GM23338 (cell line): ENCODE measurements around the gene COL4A2. TPM values are rescaled to one million over a fixed set of nuclear protein-coding genes. Genes with fewer than 3 reads are reported as not detected.

Source experiments
- ATAC-seq: fragments of 200-7000 bp; cut with Tn5 transposase; 3 replicates; pipeline ENCODE4 v1.9.1; 2020
- DNase-seq: peaks from one replicate; pipeline ENCODE4 v3.0.0-alpha.2; 2015; ENCODE audit warnings: low spot score
- H2AFZ ChIP-seq: fragments of 200-600 bp; sonication (generic); 2 replicates; pipeline ENCODE4 v1.8.0; 2016; ENCODE audit warnings: antibody characterized with exemption, mild to moderate bottlenecking, moderate library complexity
- H3F3A ChIP-seq: fragments of 200-600 bp; sonication (generic); replicated peaks from 2 replicates; pipeline ENCODE4 v1.8.0; 2017; ENCODE audit warnings: antibody characterized with exemption, mixed run types, low read depth
- H3K27ac ChIP-seq: fragments of 200-600 bp; sonication (generic); 2 replicates; pipeline ENCODE4 v1.6.1; 2016; ENCODE audit warnings: low read depth
- H3K27me3 ChIP-seq: fragments of 200-600 bp; sonication (generic); 2 replicates; pipeline ENCODE4 v1.8.0; 2016; ENCODE audit warnings: mild to moderate bottlenecking, mixed run types, moderate library complexity; ENCODE audit not compliant: insufficient read depth
- H3K36me3 ChIP-seq: fragments of 200-600 bp; sonication (generic); 2 replicates; pipeline ENCODE4 v1.8.0; 2016; ENCODE audit warnings: mild to moderate bottlenecking; ENCODE audit not compliant: insufficient read depth
- H3K4me1 ChIP-seq: fragments of 200-600 bp; sonication (generic); 2 replicates; pipeline ENCODE4 v1.8.0; 2016; ENCODE audit warnings: mild to moderate bottlenecking, moderate library complexity; ENCODE audit not compliant: insufficient read depth
- H3K4me2 ChIP-seq: fragments of 200-600 bp; sonication (generic); 2 replicates; pipeline ENCODE4 v1.7.1; 2017; ENCODE audit warnings: mixed run types
- H3K4me3 ChIP-seq: fragments of 200-600 bp; sonication (generic); 2 replicates; pipeline ENCODE4 v1.6.1; 2016; ENCODE audit warnings: mixed run types
- H3K79me2 ChIP-seq: fragments of 200-600 bp; sonication (generic); replicated peaks from 2 replicates; pipeline ENCODE4 v1.8.0; 2017; ENCODE audit warnings: mild to moderate bottlenecking; ENCODE audit not compliant: insufficient read depth
- H3K9me2 ChIP-seq: fragments of 200-600 bp; sonication (generic); 2 replicates; pipeline ENCODE4 v1.8.0; 2017; ENCODE audit not compliant: insufficient read depth
- H4K20me1 ChIP-seq: fragments of 200-600 bp; sonication (generic); replicated peaks from 2 replicates; pipeline ENCODE4 v1.8.0; 2017; ENCODE audit warnings: mild to moderate bottlenecking; ENCODE audit not compliant: insufficient read depth
- H3K27ac Mint-ChIP-seq: 2 replicates; pipeline ENCODE4 v1.8.0; 2020; ENCODE audit warnings: inconsistent platforms, mild to moderate bottlenecking, moderate library complexity, mixed read lengths
- H3K27me3 Mint-ChIP-seq: 3 replicates; pipeline ENCODE4 v1.8.0; 2022; ENCODE audit warnings: low read depth, mild to moderate bottlenecking, moderate library complexity, mixed read lengths, inconsistent platforms; ENCODE audit not compliant: insufficient read depth, poor library complexity
- H3K36me3 Mint-ChIP-seq: 3 replicates; pipeline ENCODE4 v1.8.0; 2021; ENCODE audit warnings: low read depth, mild to moderate bottlenecking, inconsistent platforms, moderate library complexity, mixed read lengths
- H3K4me1 Mint-ChIP-seq: 3 replicates; pipeline ENCODE4 v1.8.0; 2020; ENCODE audit warnings: mild to moderate bottlenecking, inconsistent platforms, mixed read lengths
- H3K4me3 Mint-ChIP-seq: 3 replicates; pipeline ENCODE4 v1.8.0; 2021; ENCODE audit warnings: moderate library complexity, mild to moderate bottlenecking, inconsistent platforms, mixed read lengths
- H3K9me3 Mint-ChIP-seq: 3 replicates; pipeline ENCODE4 v1.8.0; 2020; ENCODE audit warnings: moderate library complexity, mild to moderate bottlenecking, inconsistent platforms, mixed read lengths
- CREB1 ChIP-seq: fragments of 250-450 bp; sonication (Bioruptor Pico); IDR thresholded peaks from 2 replicates; pipeline ENCODE4 v1.5.0; 2020; ENCODE audit warnings: low read depth, mild to moderate bottlenecking, moderate library complexity
- EZH2 ChIP-seq: fragments of 200-600 bp; sonication (generic); IDR thresholded peaks from one replicate; pipeline ENCODE4 v1.8.0; 2017; ENCODE audit warnings: antibody characterized with exemption, mild to moderate bottlenecking, low read depth; ENCODE audit not compliant: unreplicated experiment
- EZH2phosphoT487 ChIP-seq: fragments of 200-600 bp; sonication (generic); IDR thresholded peaks from one replicate; pipeline ENCODE4 v1.8.1; 2018; ENCODE audit warnings: antibody characterized with exemption; ENCODE audit not compliant: unreplicated experiment
- JUNB ChIP-seq: IDR thresholded peaks from one replicate; pipeline ENCODE4 v1.6.1; 2016; ENCODE audit warnings: antibody characterized with exemption; ENCODE audit not compliant: unreplicated experiment
- NANOG ChIP-seq: IDR thresholded peaks from 2 replicates; pipeline ENCODE4 v1.6.1; 2016; ENCODE audit warnings: antibody characterized with exemption, borderline replicate concordance
- POLR2AphosphoS5 ChIP-seq: IDR thresholded peaks from 2 replicates; pipeline ENCODE4 v1.6.1; 2016; ENCODE audit warnings: antibody characterized with exemption, low read depth
- STAT1 ChIP-seq: IDR thresholded peaks from one replicate; pipeline ENCODE4 v1.6.1; 2016; ENCODE audit warnings: antibody characterized with exemption; ENCODE audit not compliant: unreplicated experiment
- ZNF331 ChIP-seq: fragments of 250-450 bp; sonication (Bioruptor Pico); IDR thresholded peaks from 2 replicates; pipeline ENCODE4 v1.5.0; 2020; ENCODE audit warnings: low read depth, mild to moderate bottlenecking, moderate library complexity
- polyA plus RNA-seq: library from polyadenylated mRNA; unstranded; fragments of >200 nt; fragmentation: Nextera tagmentation; extraction: Ambion mirVana; gene quantifications from 2 replicates; pipeline ENCODE4 v1.2.1, GENCODE V29; 2016
- total RNA-seq: library from RNA; depleted of rRNA; stranded (reverse); fragments of >200 nt; shearing (Covaris generic); gene quantifications from 2 replicates; pipeline ENCODE4 v1.2.3, GENCODE V29; 2014
- TF ChIP-seq, protein P1 (sequence below), 2 experiments: fragments of 200-600 bp in 1 of 2; sonication (generic) in 1 of 2; conservative IDR thresholded peaks; 2 replicates each; pipeline versions ENCODE4 v1.5.1 to v1.6.1; 2016 to 2017; ENCODE audit warnings: antibody characterized with exemption in 2 of 2, low read depth in 2 of 2, mild to moderate bottlenecking in 2 of 2, moderate library complexity in 1 of 2
- TF ChIP-seq, protein P2 (sequence below): fragments of 250-450 bp; sonication (Bioruptor Pico); IDR thresholded peaks from 2 replicates; pipeline ENCODE4 v1.5.0; 2020; ENCODE audit warnings: mild to moderate bottlenecking, moderate library complexity
- TF ChIP-seq, protein P3 (sequence below): IDR thresholded peaks from 2 replicates; pipeline ENCODE4 v1.6.1; 2016; ENCODE audit warnings: antibody characterized with exemption

The COL4A2 gene
- total and polyA plus RNA-seq, 2 experiments from 2014 or later = 37.4 to 131 TPM

DNA sequence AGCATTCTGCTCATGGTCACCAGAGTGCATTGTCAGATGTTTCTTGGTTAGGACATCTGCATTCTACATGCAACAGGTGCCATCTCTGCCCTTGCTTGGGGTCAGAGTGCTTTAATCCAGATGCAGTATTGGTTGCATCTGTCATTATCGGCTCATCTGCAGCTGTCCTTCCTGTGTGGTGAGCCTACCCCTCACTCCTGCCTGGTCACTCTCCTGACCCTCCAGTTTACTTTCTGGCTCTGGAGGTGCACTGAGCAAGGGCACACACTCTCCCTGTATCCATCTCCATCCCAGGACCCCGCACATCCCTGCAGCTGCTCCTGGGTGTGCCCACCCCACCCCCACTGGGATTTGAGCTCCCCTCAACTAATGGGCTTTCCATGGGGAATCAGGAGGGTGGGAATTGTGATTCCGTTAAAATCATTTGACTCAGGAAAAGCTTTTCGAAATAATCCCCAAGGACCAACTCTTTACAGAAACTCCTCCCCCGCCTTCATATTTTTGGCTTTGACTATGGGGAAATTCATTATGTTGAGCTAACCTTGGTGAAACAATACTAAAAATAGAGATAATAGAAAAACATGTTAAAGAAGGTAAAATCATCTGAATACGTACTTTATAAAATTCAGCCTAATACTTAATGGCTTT, 70.2 kb downstream of the COL4A2 start:
- Histone ChIP-seq H2AFZ (no peak overlapping the region), H3K9me2 (no peaks in the 10 kb centered on the region), H3K79me2 (no peaks in the 10 kb centered on the region), H3K4me1 (peaks cover 21% of the 10 kb centered on the region), H3K4me3 (no peak overlapping the region), H3K4me2 (no peak overlapping the region), H3K27ac (no peak overlapping the region), H4K20me1 (peaks cover 27% of the 10 kb centered on the region), H3K27me3 (no peaks in the 10 kb centered on the region), H3F3A (no peaks in the 10 kb centered on the region), H3K36me3 (no peaks in the 10 kb centered on the region)
- ATAC-seq = no peak
- Mint-ChIP-seq H3K27ac (no peak overlapping the region), H3K4me1 (peaks cover 34% of the 10 kb centered on the region), H3K27me3 (peaks cover 7% of the 10 kb centered on the region), H3K9me3 (no peaks in the 10 kb centered on the region; the same call in 2 of the 3 replicates), H3K4me3 (no peak overlapping the region), H3K36me3 (peaks cover 7% of the 10 kb centered on the region; the same call in 1 of the 3 replicates)
- DNase-seq = no peak
- TF ChIP-seq, protein P1, sequence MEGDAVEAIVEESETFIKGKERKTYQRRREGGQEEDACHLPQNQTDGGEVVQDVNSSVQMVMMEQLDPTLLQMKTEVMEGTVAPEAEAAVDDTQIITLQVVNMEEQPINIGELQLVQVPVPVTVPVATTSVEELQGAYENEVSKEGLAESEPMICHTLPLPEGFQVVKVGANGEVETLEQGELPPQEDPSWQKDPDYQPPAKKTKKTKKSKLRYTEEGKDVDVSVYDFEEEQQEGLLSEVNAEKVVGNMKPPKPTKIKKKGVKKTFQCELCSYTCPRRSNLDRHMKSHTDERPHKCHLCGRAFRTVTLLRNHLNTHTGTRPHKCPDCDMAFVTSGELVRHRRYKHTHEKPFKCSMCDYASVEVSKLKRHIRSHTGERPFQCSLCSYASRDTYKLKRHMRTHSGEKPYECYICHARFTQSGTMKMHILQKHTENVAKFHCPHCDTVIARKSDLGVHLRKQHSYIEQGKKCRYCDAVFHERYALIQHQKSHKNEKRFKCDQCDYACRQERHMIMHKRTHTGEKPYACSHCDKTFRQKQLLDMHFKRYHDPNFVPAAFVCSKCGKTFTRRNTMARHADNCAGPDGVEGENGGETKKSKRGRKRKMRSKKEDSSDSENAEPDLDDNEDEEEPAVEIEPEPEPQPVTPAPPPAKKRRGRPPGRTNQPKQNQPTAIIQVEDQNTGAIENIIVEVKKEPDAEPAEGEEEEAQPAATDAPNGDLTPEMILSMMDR (conservative IDR thresholded peaks at IDR 0.05; ENCODE audit: low read depth in 2 of 2) = no peak
- TF ChIP-seq, protein P2, sequence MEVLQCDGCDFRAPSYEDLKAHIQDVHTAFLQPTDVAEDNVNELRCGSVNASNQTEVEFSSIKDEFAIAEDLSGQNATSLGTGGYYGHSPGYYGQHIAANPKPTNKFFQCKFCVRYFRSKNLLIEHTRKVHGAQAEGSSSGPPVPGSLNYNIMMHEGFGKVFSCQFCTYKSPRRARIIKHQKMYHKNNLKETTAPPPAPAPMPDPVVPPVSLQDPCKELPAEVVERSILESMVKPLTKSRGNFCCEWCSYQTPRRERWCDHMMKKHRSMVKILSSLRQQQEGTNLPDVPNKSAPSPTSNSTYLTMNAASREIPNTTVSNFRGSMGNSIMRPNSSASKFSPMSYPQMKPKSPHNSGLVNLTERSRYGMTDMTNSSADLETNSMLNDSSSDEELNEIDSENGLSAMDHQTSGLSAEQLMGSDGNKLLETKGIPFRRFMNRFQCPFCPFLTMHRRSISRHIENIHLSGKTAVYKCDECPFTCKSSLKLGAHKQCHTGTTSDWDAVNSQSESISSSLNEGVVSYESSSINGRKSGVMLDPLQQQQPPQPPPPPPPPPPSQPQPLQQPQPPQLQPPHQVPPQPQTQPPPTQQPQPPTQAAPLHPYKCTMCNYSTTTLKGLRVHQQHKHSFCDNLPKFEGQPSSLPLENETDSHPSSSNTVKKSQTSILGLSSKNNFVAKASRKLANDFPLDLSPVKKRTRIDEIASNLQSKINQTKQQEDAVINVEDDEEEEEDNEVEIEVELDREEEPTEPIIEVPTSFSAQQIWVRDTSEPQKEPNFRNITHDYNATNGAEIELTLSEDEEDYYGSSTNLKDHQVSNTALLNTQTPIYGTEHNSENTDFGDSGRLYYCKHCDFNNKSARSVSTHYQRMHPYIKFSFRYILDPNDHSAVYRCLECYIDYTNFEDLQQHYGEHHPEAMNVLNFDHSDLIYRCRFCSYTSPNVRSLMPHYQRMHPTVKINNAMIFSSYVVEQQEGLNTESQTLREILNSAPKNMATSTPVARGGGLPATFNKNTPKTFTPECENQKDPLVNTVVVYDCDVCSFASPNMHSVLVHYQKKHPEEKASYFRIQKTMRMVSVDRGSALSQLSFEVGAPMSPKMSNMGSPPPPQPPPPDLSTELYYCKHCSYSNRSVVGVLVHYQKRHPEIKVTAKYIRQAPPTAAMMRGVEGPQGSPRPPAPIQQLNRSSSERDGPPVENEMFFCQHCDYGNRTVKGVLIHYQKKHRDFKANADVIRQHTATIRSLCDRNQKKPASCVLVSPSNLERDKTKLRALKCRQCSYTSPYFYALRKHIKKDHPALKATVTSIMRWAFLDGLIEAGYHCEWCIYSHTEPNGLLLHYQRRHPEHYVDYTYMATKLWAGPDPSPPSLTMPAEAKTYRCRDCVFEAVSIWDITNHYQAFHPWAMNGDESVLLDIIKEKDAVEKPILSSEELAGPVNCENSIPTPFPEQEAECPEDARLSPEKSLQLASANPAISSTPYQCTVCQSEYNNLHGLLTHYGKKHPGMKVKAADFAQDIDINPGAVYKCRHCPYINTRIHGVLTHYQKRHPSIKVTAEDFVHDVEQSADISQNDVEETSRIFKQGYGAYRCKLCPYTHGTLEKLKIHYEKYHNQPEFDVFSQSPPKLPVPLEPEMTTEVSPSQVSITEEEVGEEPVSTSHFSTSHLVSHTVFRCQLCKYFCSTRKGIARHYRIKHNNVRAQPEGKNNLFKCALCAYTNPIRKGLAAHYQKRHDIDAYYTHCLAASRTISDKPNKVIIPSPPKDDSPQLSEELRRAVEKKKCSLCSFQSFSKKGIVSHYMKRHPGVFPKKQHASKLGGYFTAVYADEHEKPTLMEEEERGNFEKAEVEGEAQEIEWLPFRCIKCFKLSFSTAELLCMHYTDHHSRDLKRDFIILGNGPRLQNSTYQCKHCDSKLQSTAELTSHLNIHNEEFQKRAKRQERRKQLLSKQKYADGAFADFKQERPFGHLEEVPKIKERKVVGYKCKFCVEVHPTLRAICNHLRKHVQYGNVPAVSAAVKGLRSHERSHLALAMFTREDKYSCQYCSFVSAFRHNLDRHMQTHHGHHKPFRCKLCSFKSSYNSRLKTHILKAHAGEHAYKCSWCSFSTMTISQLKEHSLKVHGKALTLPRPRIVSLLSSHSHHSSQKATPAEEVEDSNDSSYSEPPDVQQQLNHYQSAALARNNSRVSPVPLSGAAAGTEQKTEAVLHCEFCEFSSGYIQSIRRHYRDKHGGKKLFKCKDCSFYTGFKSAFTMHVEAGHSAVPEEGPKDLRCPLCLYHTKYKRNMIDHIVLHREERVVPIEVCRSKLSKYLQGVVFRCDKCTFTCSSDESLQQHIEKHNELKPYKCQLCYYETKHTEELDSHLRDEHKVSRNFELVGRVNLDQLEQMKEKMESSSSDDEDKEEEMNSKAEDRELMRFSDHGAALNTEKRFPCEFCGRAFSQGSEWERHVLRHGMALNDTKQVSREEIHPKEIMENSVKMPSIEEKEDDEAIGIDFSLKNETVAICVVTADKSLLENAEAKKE = no peak
- TF ChIP-seq EZH2phosphoT487 (no peak), JUNB (no peak), EZH2 (no peak), CREB1 (CRISPR knock-in tag) (no peak), POLR2AphosphoS5 (no peak), ZNF331 (CRISPR knock-in tag) (no peak), NANOG (no peak), STAT1 (no peak)
- TF ChIP-seq, protein P3, sequence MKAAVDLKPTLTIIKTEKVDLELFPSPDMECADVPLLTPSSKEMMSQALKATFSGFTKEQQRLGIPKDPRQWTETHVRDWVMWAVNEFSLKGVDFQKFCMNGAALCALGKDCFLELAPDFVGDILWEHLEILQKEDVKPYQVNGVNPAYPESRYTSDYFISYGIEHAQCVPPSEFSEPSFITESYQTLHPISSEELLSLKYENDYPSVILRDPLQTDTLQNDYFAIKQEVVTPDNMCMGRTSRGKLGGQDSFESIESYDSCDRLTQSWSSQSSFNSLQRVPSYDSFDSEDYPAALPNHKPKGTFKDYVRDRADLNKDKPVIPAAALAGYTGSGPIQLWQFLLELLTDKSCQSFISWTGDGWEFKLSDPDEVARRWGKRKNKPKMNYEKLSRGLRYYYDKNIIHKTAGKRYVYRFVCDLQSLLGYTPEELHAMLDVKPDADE = no peak
